Activated CD8-positive, alpha-beta memory T cell treated with anti-CD3 and anti-CD28 coated beads, Interleukin-2, amount 10 ng/mL, durations not matched to agents 7 days and 5 days (primary cell): ENCODE data around the gene ARHGAP33. TPM values are rescaled to one million over a fixed set of nuclear protein-coding genes. Genes with fewer than 3 reads are reported as not detected.

ENCODE experiments used
- ATAC-seq: fragments of 150-1000 bp; cut with Tn5 transposase; one replicate; pipeline ENCODE4 v1.10.0; 2021; ENCODE audit warnings: moderate library complexity
- CTCF ChIA-PET: fragments of 350-600 bp; sonication (Branson Sonifier 250); formaldehyde crosslinking; loops from one replicate; lab custom pipeline; 2021; ENCODE audit warnings: antibody characterized with exemption; lab: Charles Lee
- DNase-seq: peaks from one replicate; pipeline ENCODE4 v3.0.0-alpha.2; 2020
- H3K27ac Mint-ChIP-seq: one replicate; pipeline ENCODE4 v1.8.0; 2021; ENCODE audit warnings: mild to moderate bottlenecking, mixed read lengths
- H3K27me3 Mint-ChIP-seq: one replicate; pipeline ENCODE4 v1.8.0; 2021; ENCODE audit warnings: mixed read lengths
- H3K36me3 Mint-ChIP-seq: one replicate; pipeline ENCODE4 v1.8.0; 2021; ENCODE audit warnings: mild to moderate bottlenecking, mixed read lengths
- H3K4me1 Mint-ChIP-seq: one replicate; pipeline ENCODE4 v1.8.0; 2021; ENCODE audit warnings: mixed read lengths
- H3K4me3 Mint-ChIP-seq: one replicate; pipeline ENCODE4 v1.8.0; 2021; ENCODE audit warnings: mild to moderate bottlenecking, moderate library complexity, mixed read lengths
- H3K9me3 Mint-ChIP-seq: one replicate; pipeline ENCODE4 v1.8.0; 2022; ENCODE audit warnings: low read depth, mixed read lengths
- total RNA-seq, 2 experiments: library from RNA; stranded (reverse); gene quantifications; one replicate each; pipeline ENCODE4 v1.2.3, GENCODE V29; 2021

ARHGAP33 gene
- total RNA-seq, 2 experiments from 2014 or later: 40.0 to 101 TPM

DNA sequence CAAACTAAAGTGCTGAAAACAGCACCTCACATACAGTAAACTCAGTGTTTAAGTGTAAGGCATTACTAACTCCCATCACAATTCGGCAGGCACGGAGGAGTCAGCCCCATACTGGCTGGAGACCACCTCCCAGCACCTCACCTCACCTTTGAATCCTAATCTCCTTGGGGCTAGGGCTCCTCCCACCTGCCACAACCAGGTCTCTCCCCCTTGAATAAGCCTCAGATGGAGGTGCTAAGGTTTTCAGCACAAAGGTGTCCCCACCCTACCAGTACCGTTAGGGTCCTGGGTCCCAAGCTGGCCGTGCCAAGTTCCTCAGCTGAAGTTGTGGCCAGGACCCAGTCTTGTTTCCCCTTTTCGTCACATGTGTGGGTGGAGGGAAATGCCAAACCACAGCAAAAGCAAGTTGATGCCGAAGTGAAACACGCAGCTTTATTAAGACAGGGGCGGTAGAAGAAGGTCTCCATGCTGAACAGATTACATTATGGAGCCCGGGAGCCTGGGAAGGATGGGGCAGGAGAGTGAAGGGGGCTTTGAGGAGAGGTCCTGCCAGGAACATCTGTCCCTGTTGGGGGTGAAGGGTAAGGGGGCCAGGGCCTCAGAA is 33.1 kb upstream of the ARHGAP33 start, which contains the start of gene IGFLR1:
Gene IGFLR1 (minus strand): TSS at position 332 of the 604 bp plus-strand sequence. CDS start 1,272 bp downstream, outside the sequence.
- no peak for ATAC-seq
- H3K36me3 Mint-ChIP-seq: peaks cover 25% of the 10 kb centered on the region
- peak within 1 kb of the TSS; percentile 84 for H3K4me3 Mint-ChIP-seq
- no peaks in the 10 kb centered on the region for H3K27me3 Mint-ChIP-seq
- peak; percentile 85 for DNase-seq
- H3K9me3 Mint-ChIP-seq: no peaks in the 10 kb centered on the region
- H3K27ac Mint-ChIP-seq: peak within 1 kb of the TSS; percentile 100
- CTCF ChIA-PET: interaction anchor here (1.0 to 1.8 kb wide), 4 partner anchors 24 to 137 kb away, joined by 3 to 7 read pairs (median 5); no protein-coding TSS in a partner anchor
- H3K4me1 Mint-ChIP-seq: peaks cover 49% of the 10 kb centered on the region

DNA sequence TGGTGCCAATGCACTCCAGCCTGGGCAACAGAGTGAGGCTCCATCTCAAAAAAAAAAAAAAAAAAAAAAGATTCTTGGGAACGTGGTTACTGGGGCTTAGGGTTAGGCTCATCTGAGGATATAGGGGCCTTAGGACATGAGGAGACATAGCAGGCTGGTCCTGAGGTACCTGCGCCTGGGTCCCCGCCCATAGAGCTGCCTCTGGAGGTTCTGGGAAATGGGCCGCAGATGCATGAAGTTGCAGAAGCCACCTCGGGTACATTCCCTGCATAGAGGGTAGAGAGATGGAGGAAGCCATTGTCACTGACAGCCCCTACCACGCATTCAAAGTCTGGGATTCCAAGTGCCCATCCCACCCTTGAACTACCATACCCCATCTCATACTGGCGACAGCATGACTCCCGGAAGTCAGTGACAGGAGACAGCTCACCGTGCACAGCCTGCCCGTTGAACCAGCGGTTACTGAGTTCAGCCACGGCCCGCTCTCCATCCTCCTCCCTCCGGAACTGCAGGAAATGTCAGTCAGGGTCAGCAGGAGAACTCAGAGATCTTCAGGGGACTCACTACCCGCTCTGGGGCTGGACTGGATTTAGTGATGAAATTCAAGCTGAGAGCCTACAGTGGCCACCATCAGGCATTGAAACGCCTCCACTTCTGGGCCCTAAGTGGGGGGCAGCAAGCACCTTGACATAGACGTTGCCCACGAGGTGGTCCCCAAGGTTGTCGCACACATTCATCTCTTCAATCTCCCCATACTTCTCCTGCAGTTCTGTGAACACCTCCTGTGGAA is 31.5 kb upstream of the ARHGAP33 start:
- no peak for DNase-seq
- no peak for ATAC-seq
- Mint-ChIP-seq H3K27me3 (no peaks in the 10 kb centered on the region), H3K4me3 (peak overlapping the region; percentile 89), H3K9me3 (no peaks in the 10 kb centered on the region), H3K4me1 (peaks cover 60% of the 10 kb centered on the region), H3K36me3 (peaks cover 12% of the 10 kb centered on the region), H3K27ac (peak overlapping the region; percentile 100)
- CTCF ChIA-PET: interaction anchor here (1.2 to 2.7 kb wide), 6 partner anchors 31 to 160 kb away, joined by 3 to 12 read pairs (median 5); no protein-coding TSS in a partner anchor

DNA sequence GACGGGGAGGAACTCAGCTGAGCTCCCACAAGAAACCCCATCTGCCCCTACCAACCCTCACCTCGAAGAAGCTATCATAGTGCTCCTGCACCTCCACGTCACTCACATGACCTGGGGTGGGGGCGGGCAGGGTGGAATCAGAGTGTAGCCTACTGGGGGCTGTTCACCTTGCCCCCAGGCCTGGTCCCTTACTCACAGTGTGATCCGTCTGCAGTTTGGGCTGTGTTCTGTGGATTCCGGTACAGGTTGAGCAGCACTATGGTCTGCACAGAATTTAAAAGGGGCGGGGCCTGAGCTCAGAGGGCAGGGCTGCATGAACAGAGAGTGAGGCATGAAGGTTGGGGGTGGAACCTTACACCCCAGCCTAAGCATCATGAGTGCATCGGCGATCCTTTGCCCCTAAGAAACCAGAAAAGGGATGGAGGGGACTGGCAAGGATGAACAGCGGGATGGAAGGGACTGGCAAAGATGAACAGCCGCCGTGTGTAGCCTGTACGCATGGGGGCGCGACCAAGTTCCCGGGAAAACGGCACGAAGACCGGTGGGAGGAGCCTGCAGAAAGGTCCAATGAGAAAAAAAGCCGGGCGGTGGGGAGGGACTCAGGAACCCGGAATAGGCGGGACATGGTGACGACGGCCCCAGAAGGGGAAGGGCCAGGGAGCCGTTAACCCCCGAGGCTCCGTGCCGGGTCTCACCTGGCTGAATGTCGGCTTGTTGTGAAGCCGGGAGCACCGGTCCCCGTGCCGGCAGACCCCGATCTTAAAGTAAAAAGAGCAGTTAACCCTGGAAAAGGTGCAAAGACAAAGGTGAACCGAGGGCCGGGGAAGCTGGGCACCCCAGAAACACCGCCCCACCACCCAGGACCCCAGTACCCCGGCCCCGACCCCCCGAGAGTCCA is 30.7 kb upstream of the ARHGAP33 start:
- Mint-ChIP-seq H3K4me3 (peak overlapping the region; percentile 89), H3K4me1 (peaks cover 61% of the 10 kb centered on the region), H3K9me3 (no peaks in the 10 kb centered on the region), H3K27me3 (no peaks in the 10 kb centered on the region), H3K27ac (peak overlapping the region; percentile 100), H3K36me3 (peaks cover 10% of the 10 kb centered on the region)
- ATAC-seq (peak; percentile 58), DNase-seq (peak; percentile 97)
- CTCF ChIA-PET: interaction anchor here (0.9 to 2.7 kb wide), 10 partner anchors 16 to 159 kb away, joined by 3 to 12 read pairs (median 4); no protein-coding TSS in a partner anchor

DNA sequence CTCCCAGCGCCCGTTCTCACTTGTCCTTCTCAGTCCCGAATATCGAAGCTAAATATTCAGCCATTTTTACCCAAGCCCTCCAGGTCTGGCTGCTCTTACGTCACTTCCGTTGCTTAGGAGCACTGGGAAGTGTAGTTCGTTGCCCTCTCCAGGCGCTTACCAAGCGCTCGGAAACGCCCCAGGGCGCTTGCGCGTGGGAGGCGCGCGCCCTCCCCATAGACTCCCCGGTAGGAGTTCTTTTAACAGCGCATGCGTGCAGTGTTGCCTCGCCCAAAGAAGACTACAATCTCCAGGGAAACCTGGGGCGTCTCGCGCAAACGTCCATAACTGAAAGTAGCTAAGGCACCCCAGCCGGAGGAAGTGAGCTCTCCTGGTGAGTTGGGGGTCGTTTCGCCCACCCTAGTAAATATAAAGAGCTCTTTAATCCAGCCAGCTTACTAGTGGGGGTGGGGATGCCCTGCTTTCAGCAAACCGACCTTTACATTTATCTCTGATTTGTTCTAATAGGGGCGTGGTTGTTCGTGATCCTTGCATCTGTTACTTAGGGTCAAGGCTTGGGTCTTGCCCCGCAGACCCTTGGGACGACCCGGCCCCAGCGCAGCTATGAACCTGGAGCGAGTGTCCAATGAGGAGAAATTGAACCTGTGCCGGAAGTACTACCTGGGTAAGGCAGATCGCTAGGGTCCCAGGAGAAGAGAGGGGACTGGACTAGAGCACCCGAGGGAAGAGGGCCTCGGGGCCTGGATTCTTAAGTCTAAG is 29.9 kb upstream of the ARHGAP33 start, which contains the start of the genes PSENEN and U2AF1L4:
Gene PSENEN (plus strand): TSS at position 324 of the 759 bp plus-strand sequence. CDS start 280 bp downstream, at position 604.
Gene U2AF1L4 (minus strand): TSS at position 91 of the 759 bp plus-strand sequence. CDS start 27 bp downstream, at position 64.
- Mint-ChIP-seq H3K4me3 (peak within 1 kb of the TSS; percentile 89), H3K36me3 (peaks cover 10% of the 10 kb centered on the region), H3K27me3 (no peaks in the 10 kb centered on the region), H3K9me3 (no peaks in the 10 kb centered on the region), H3K27ac (peak within 1 kb of the TSS; percentile 100), H3K4me1 (peaks cover 67% of the 10 kb centered on the region)
- CTCF ChIA-PET: interaction anchor here (0.6 to 2.7 kb wide), 10 partner anchors 15 to 1340 kb away, joined by 3 to 12 read pairs (median 4); no protein-coding TSS in a partner anchor
- DNase-seq (peak; percentile 99), ATAC-seq (peak; percentile 58)

DNA sequence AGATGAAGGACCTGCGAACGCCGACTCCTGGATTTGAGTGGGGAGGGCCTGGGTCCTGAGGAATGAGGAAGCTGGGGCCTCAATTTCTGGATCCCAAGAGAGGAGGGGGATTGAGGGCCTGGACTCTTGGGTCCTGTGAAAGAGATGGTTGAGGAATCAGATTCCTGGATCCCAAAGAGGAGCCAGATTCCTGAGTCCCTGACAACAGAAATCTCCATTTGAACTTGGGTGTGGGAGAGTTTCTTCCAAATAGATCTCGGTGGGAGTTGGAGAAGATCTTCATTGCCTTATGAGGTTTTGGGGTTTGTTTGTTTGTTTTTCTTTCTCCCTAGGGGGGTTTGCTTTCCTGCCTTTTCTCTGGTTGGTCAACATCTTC is 29.3 kb upstream of the ARHGAP33 start:
- Mint-ChIP-seq H3K36me3 (peaks cover 10% of the 10 kb centered on the region), H3K27ac (peak overlapping the region; percentile 100), H3K4me1 (peaks cover 64% of the 10 kb centered on the region), H3K27me3 (no peaks in the 10 kb centered on the region), H3K9me3 (no peaks in the 10 kb centered on the region), H3K4me3 (peak overlapping the region; percentile 89)
- ATAC-seq: no peak
- CTCF ChIA-PET: interaction anchor here (0.6 to 2.7 kb wide), 6 partner anchors 15 to 1341 kb away, joined by 3 to 12 read pairs (median 4); no protein-coding TSS in a partner anchor
- no peak for DNase-seq

DNA sequence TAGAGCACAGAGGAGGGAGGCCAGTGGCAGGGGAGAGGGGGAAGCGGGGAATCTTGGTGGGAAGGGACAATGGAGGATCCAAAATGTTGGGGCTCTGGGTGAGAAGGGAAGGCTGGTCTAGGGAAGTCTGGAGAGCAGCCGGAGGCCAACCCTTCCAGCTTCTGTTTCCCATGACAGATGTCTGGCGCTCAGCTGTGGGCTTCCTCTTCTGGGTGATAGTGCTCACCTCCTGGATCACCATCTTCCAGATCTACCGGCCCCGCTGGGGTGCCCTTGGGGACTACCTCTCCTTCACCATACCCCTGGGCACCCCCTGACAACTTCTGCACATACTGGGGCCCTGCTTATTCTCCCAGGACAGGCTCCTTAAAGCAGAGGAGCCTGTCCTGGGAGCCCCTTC is 28.8 kb upstream of the ARHGAP33 start:
- Mint-ChIP-seq H3K4me1 (peaks cover 64% of the 10 kb centered on the region), H3K27me3 (no peaks in the 10 kb centered on the region), H3K27ac (peak overlapping the region; percentile 100), H3K36me3 (peaks cover 10% of the 10 kb centered on the region), H3K4me3 (peak overlapping the region; percentile 89), H3K9me3 (no peaks in the 10 kb centered on the region)
- DNase-seq: no peak
- CTCF ChIA-PET: interaction anchor here (2.2 to 2.7 kb wide), 2 partner anchors 11 to 52 kb away, joined by 5 to 12 read pairs; partner anchors contain the start of gene PROSER3
- ATAC-seq: no peak

DNA sequence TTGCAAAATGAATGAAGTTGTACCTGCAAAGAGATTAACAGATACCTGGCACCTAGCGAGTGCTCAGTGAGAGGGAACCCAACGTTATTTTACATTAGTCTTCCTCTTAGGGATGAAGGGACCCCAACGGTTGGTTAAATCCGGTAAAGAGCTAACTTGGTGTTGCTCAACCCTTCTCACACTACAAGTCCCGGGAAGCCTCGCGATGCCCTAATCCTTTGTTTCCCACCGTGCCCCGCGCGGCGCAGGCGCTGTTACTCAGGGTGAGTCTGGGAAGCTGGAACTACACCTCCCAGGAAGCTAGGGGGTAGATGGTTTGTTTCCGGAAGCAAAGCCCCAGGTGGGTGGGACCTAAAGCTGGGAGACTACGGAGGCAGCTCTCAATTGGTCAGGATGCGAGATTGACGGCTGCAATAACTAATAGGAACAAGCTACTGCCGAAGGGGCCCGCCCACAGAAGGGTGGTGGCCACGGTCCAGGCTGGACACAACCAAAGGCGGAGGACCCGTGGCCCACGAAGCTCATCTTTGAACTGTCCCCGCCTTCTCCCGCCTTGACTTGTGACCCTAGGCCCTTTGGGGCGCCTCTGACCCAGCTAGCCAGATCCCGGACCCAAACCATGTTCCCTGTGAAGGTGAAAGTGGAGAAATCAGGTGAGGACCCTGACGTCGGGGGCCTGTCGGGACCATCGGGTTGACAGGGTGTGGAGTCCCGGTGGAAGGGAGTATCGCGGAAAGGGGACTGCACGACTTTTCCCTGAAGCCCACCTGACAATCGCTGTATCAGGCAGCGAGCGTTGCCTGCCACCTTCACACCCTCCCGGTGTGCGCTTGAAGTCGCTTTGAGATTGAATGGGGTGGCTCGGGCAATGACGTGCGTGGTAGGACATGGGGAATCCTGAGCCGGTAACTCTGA is 27.0 kb upstream of the ARHGAP33 start, which contains the start of gene LIN37:
Gene LIN37 (plus strand): TSS at position 471 of the 915 bp plus-strand sequence. CDS start 149 bp downstream, at position 620.
- H3K4me1 Mint-ChIP-seq: peaks cover 52% of the 10 kb centered on the region
- H3K27me3 Mint-ChIP-seq: no peaks in the 10 kb centered on the region
- no peaks in the 10 kb centered on the region for H3K9me3 Mint-ChIP-seq
- H3K27ac Mint-ChIP-seq: peak within 1 kb of the TSS; percentile 96
- peak within 1 kb of the TSS; percentile 96 for H3K4me3 Mint-ChIP-seq
- H3K36me3 Mint-ChIP-seq: peaks cover 4% of the 10 kb centered on the region
- ATAC-seq (peak; percentile 77), DNase-seq (peak; percentile 100)
- CTCF ChIA-PET: interaction anchor here (0.8 to 2.2 kb wide), 11 partner anchors 8 to 184 kb away, joined by 3 to 9 read pairs (median 5); partner anchors contain the start of gene PROSER3

DNA sequence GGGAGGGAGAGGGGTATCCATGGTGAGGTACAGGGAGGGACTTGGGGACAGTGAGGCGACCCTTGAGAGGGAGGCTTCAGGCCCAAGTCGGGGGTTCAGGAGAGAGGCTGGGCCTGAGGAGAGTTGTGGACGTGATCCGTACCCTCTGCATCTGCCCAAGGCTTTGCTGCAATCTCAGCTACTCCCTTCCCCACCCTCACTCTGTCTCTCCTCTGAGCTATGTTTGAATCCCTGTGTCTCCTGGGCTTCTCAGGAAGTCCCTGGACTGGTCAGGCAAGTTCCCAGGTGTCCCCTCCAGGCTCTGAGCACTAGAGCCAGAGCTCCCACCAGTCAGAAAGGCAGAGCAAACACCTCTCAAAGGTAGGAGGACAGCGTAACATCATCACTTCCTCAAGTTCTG is 25.2 kb upstream of the ARHGAP33 start:
- ATAC-seq (no peak), DNase-seq (peak; percentile 37)
- no peaks in the 10 kb centered on the region for H3K9me3 Mint-ChIP-seq
- peaks cover 40% of the 10 kb centered on the region for H3K4me1 Mint-ChIP-seq
- no peak overlapping the region for H3K27ac Mint-ChIP-seq
- no peak overlapping the region for H3K4me3 Mint-ChIP-seq
- no peaks in the 10 kb centered on the region for H3K27me3 Mint-ChIP-seq
- no peaks in the 10 kb centered on the region for H3K36me3 Mint-ChIP-seq
- CTCF ChIA-PET: no interaction called here

DNA sequence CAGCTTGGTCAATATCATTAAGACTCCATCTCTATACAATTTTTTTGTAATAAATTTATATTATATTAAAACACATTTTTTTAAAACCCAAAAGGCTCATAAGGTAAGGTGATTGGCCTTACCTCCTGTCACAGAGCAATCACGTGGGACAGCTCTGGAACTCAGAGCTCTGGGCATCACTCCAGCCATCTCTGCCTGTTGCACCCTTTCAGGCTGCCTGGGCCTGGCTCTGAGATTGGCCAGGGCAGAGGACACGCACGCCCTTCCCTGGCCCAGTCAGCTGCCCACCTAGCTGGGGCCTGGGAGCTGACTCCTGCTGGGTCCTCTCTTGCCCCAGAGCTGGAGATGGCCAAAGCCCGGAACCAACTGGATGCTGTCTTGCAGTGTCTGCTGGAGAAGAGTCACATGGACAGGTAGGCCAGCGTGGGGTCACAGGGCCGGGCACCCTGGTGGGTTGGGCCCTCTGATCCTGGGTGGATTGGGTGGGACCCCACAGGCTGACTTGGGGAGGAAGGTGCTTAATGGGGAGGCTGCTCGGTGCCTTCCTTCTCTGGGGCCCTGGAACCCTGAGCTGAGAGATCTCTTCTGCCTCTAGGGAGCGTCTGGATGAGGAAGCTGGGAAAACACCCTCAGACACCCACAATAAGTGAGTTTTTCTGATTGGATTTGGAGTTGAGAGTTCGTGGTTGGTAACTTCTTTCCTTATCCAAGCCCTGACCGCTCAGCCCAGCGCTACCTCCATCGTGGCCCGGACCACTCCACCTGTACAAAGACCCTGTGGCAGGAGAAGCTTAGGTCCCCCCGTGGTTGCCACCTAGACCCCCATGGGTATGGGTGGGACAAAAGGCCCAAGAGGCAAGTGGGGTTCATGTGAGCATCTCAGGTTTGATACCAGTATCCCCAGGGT is 23.3 kb upstream of the ARHGAP33 start:
- Mint-ChIP-seq H3K4me1 (peaks cover 35% of the 10 kb centered on the region), H3K9me3 (no peaks in the 10 kb centered on the region), H3K27ac (no peak overlapping the region), H3K27me3 (no peaks in the 10 kb centered on the region), H3K36me3 (peaks cover 4% of the 10 kb centered on the region), H3K4me3 (no peak overlapping the region)
- ATAC-seq (no peak), DNase-seq (peak; percentile 38)
- CTCF ChIA-PET: interaction anchor here (1.0 kb wide), 1 partner anchor 12 kb away, joined by 3 read pairs; no protein-coding TSS in a partner anchor

DNA sequence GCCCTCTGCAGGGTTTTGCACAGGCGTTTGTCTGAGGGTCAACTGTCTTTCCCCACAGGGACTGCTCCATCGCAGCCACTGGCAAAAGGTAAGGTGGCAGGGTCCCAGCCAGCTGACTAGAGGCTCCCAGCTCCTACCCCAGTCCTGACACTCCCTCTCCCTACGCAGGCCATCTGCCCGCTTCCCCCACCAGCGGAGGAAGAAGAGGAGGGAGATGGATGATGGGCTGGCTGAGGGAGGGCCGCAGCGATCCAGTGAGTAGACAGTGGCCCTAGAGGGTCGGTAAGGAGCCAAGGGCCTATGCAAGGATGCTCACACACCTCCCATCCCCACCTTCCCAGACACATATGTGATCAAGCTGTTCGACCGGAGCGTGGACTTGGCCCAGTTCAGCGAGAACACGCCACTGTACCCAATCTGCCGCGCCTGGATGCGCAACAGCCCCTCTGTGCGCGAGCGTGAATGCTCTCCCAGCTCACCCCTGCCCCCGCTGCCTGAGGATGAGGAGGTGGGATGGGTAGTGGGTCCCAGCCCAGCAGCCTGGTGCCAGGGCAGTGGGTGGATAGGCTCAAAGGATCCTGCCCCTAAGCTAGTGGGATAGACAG is 22.5 kb upstream of the ARHGAP33 start:
- H3K27me3 Mint-ChIP-seq: no peaks in the 10 kb centered on the region
- CTCF ChIA-PET: no interaction called here
- DNase-seq: peak; percentile 41
- H3K4me1 Mint-ChIP-seq: peaks cover 36% of the 10 kb centered on the region
- H3K36me3 Mint-ChIP-seq: peaks cover 5% of the 10 kb centered on the region
- ATAC-seq: no peak
- H3K9me3 Mint-ChIP-seq: no peaks in the 10 kb centered on the region
- no peak overlapping the region for H3K4me3 Mint-ChIP-seq
- no peak overlapping the region for H3K27ac Mint-ChIP-seq
